ENCODE data around the gene EGFLAM. TPM values are rescaled to one million over a fixed set of nuclear protein-coding genes. Genes with fewer than 3 reads are reported as not detected.

The EGFLAM gene
- total RNA-seq, 4 donors from 2014 or later, result 0.41 to 1.9 TPM; not detected in 2

DNA sequence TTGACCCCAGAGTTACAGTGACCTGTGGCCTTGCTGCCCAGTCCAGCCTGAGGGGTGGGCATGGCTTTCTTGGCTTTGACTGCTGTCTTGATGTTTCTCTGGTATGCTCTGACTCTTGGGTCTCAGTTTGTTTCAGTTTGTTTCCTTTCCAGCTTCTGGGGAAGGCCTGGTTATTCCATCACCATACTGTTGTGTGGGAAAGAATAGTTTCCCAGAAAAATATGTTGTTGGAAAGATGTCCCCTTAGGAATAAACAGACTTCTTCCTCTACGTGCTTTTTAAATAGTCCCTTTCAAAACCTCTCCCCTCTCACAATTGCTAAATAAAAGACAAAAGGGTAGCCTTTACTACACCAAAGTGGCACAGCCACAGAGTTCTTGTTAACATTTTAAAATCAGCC lies 49.5 kb downstream of the EGFLAM start:
- Histone ChIP-seq H3K4me3 (no peak overlapping the region), H3K27ac (no peak overlapping the region), H3K36me3 (no peaks in the 10 kb centered on the region), H3K4me1 (no peaks in the 10 kb centered on the region), H3K9me3 (peaks cover 0 to 8% of the 10 kb centered on the region in 2 donors), H3K27me3 (no peaks in the 10 kb centered on the region)
- no peak for DNase-seq
- intact Hi-C loops (cut with DNase I; ENCODE audit: low total_unique reads) (no loop called here), in situ Hi-C loops (cut with MboI; ENCODE audit: low pct_ligation_motif_present in 1 of 4, low pct_unique_long_range_greater_than_20kb in 1 of 4, low sequenced_read_pairs in 3 of 4) (no loop called here)
- TF ChIP-seq EP300 (IDR thresholded peaks at IDR 0.05; ENCODE audit: low read depth) (no peak), POLR2AphosphoS5 (IDR thresholded peaks at IDR 0.05) (no peak), POLR2A (IDR thresholded peaks at IDR 0.05) (no peak)
- TF ChIP-seq, protein P1, sequence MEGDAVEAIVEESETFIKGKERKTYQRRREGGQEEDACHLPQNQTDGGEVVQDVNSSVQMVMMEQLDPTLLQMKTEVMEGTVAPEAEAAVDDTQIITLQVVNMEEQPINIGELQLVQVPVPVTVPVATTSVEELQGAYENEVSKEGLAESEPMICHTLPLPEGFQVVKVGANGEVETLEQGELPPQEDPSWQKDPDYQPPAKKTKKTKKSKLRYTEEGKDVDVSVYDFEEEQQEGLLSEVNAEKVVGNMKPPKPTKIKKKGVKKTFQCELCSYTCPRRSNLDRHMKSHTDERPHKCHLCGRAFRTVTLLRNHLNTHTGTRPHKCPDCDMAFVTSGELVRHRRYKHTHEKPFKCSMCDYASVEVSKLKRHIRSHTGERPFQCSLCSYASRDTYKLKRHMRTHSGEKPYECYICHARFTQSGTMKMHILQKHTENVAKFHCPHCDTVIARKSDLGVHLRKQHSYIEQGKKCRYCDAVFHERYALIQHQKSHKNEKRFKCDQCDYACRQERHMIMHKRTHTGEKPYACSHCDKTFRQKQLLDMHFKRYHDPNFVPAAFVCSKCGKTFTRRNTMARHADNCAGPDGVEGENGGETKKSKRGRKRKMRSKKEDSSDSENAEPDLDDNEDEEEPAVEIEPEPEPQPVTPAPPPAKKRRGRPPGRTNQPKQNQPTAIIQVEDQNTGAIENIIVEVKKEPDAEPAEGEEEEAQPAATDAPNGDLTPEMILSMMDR (IDR thresholded peaks at IDR 0.05), result no peak
- WGBS, 2 donors (ENCODE audit: low coverage in 1 of 2), result 72 to 75% methylated on average over 1 of the region's 1 CpG

DNA sequence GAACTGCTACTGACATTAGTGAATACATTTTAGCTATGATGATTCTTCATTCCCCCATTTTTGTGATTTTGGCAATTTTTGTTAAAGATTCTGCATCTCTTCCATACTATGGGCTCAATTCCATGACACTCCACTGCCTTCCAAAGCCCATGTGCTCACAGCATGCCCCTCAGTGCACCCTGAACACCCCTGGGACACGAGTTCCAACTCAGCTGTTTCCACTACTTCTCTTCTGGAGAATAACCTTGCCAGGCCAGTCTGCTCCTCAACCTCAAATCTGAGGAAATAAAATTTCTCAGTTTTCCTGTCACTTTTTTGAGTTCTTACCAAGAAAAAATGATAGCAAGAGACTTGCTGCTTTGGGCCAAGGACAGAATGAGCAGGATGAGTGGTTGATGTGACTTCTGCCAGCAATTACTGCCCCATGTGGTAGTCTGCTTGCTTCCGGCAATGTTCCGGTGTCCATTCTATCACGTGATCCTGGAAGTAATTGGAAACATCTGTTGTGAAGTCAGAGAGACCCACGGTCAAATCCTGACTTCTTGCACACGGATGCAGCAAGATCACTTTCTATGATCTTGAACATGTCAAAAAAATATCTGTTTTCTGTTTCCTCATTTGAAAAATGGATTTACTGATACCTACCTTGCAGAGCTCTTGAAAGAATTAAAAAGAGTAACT lies 58.3 kb downstream of the EGFLAM start:
- H3K9me3 ChIP-seq, result no peaks in the 10 kb centered on the region
- no peaks in the 10 kb centered on the region for H3K4me1 ChIP-seq
- no peaks in the 10 kb centered on the region for H3K36me3 ChIP-seq
- in situ Hi-C loops (cut with MboI; ENCODE audit: low pct_ligation_motif_present in 1 of 4, low pct_unique_long_range_greater_than_20kb in 1 of 4, low sequenced_read_pairs in 3 of 4), result no loop called here
- 41 to 48% methylated on average over 5 to 6 of the region's 6 CpGs for WGBS, 2 donors (ENCODE audit: low coverage in 1 of 2)
- no peak overlapping the region for H3K27ac ChIP-seq
- no peak for DNase-seq
- no peak overlapping the region for H3K4me3 ChIP-seq
- TF ChIP-seq EP300 (IDR thresholded peaks at IDR 0.05; ENCODE audit: low read depth) (no peak), POLR2A (IDR thresholded peaks at IDR 0.05) (no peak), POLR2AphosphoS5 (IDR thresholded peaks at IDR 0.05) (no peak)
- TF ChIP-seq, protein P1 (IDR thresholded peaks at IDR 0.05), result no peak
- intact Hi-C loops (cut with DNase I; ENCODE audit: low total_unique reads), result no loop called here
- H3K27me3 ChIP-seq, result no peaks in the 10 kb centered on the region

DNA sequence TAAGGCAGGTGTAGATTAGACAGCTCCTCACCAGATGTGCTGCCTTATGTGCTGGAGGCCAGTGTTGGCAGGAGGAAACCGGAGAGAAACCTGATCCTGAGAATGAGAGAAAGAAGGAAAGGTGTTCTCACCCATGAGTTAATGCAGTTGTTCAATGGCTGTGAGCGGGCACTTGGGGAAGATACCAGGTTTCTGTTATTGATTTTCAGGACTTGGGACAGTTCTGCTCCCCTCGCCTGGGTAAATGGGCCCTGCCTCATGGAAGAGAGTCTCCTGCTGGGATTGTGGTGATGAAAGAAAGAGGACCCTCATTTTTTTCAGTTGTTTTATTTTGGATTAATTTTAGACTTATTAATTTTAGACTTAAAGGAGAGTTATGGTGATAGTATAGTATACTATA lies 59.5 kb downstream of the EGFLAM start:
- Histone ChIP-seq H3K36me3 (no peaks in the 10 kb centered on the region), H3K27me3 (no peaks in the 10 kb centered on the region), H3K4me3 (no peak overlapping the region), H3K27ac (no peak overlapping the region), H3K9me3 (no peaks in the 10 kb centered on the region), H3K4me1 (no peaks in the 10 kb centered on the region)
- no peak for DNase-seq
- intact Hi-C loops (cut with DNase I; ENCODE audit: low total_unique reads) (no loop called here), in situ Hi-C loops (cut with MboI; ENCODE audit: low pct_ligation_motif_present in 1 of 4, low pct_unique_long_range_greater_than_20kb in 1 of 4, low sequenced_read_pairs in 3 of 4) (no loop called here)
- TF ChIP-seq, protein P1 (IDR thresholded peaks at IDR 0.05), result no peak
- no peak for TF ChIP-seq EP300 (IDR thresholded peaks at IDR 0.05; ENCODE audit: low read depth)
- no peak for TF ChIP-seq POLR2AphosphoS5 (IDR thresholded peaks at IDR 0.05)
- TF ChIP-seq POLR2A (IDR thresholded peaks at IDR 0.05), result no peak
- 38 to 87% methylated on average over 1 to 3 of the region's 3 CpGs for WGBS, 2 donors (ENCODE audit: low coverage in 1 of 2)

DNA sequence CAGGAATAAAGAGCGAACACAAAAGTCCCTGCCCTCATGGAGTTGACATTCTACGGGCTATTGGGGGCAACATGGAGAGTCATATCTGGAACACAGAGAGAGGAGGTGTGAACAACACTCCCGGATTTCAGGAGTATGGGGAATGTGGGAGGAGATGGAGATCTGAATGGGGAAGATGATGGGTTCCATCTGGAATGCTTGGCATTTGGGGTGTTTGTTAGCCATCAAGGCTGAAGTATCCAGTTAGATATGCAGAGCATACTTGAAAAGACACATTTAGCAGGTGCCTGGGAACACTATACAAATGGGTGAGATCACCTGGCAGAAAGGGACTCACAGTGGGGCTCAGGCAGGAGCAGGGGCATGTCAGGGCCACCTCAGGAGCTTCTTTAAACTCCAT lies 61.1 kb downstream of the EGFLAM start:
- Histone ChIP-seq H3K27me3 (no peaks in the 10 kb centered on the region), H3K4me3 (no peak overlapping the region), H3K36me3 (no peaks in the 10 kb centered on the region), H3K27ac (no peak overlapping the region), H3K4me1 (no peaks in the 10 kb centered on the region), H3K9me3 (no peaks in the 10 kb centered on the region)
- no peak for DNase-seq
- WGBS, 2 donors (ENCODE audit: low coverage in 1 of 2), result 78 to 90% methylated on average over 3 of the region's 3 CpGs
- TF ChIP-seq POLR2A (IDR thresholded peaks at IDR 0.05), result no peak
- TF ChIP-seq, protein P1 (IDR thresholded peaks at IDR 0.05), result no peak
- no peak for TF ChIP-seq POLR2AphosphoS5 (IDR thresholded peaks at IDR 0.05)
- no peak for TF ChIP-seq EP300 (IDR thresholded peaks at IDR 0.05; ENCODE audit: low read depth)
- in situ Hi-C loops (cut with MboI; ENCODE audit: low pct_ligation_motif_present in 1 of 4, low pct_unique_long_range_greater_than_20kb in 1 of 4, low sequenced_read_pairs in 3 of 4) (no loop called here), intact Hi-C loops (cut with DNase I; ENCODE audit: low total_unique reads) (no loop called here)
